ENCODE results near the gene ACER3.

DNA sequence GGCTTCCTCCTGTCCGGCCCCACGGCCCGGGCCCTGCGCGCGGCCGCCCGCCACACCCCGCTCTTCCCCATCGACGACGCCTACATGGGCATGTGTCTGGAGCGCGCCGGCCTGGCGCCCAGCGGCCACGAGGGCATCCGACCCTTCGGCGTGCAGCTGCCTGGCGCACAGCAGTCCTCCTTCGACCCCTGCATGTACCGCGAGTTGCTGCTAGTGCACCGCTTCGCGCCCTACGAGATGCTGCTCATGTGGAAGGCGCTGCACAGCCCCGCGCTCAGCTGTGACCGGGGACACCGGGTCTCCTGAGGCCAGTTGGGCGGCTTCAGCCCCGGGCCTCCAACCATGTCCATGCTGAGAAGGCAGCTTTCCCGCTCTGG, 179.7 kb downstream of the ACER3 start:
- TF ChIP-seq, protein P1, sequence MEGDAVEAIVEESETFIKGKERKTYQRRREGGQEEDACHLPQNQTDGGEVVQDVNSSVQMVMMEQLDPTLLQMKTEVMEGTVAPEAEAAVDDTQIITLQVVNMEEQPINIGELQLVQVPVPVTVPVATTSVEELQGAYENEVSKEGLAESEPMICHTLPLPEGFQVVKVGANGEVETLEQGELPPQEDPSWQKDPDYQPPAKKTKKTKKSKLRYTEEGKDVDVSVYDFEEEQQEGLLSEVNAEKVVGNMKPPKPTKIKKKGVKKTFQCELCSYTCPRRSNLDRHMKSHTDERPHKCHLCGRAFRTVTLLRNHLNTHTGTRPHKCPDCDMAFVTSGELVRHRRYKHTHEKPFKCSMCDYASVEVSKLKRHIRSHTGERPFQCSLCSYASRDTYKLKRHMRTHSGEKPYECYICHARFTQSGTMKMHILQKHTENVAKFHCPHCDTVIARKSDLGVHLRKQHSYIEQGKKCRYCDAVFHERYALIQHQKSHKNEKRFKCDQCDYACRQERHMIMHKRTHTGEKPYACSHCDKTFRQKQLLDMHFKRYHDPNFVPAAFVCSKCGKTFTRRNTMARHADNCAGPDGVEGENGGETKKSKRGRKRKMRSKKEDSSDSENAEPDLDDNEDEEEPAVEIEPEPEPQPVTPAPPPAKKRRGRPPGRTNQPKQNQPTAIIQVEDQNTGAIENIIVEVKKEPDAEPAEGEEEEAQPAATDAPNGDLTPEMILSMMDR (IDR thresholded peaks at IDR 0.05): no peak
- no peak for TF ChIP-seq POLR2A (IDR thresholded peaks at IDR 0.05)

Measured in sigmoid colon (tissue), 3 donors.